CD4-positive, alpha-beta memory T cell (primary cell): ENCODE results near the gene PEPD. TPM values are rescaled to one million over a fixed set of nuclear protein-coding genes. Genes with fewer than 3 reads are reported as not detected.
A peak's percentile ranks its signal among the peaks of the same experiment; 100 is the strongest.

Experiments used
- CTCF ChIA-PET: fragments of 350-600 bp; sonication (Branson Sonifier 250); formaldehyde crosslinking; loops from one replicate; lab custom pipeline; 2021; ENCODE audit warnings: inconsistent platforms; ENCODE audit not compliant: partially characterized antibody; lab: Charles Lee
- POLR2A ChIA-PET: fragments of 350-600 bp; sonication (Branson Sonifier 250); formaldehyde crosslinking; loops from one replicate; lab custom pipeline; 2021; ENCODE audit not compliant: partially characterized antibody; lab: Charles Lee
- DNase-seq, 5 donors: peaks; one replicate each; pipeline versions ENCODE4 v3.0.0 to v3.0.0-alpha.2; 2020 to 2022; ENCODE audit warnings: mixed read lengths in 1 of 5
- H3K27ac ChIP-seq: one replicate; pipeline ENCODE4 v1.7.0; 2013; ENCODE audit warnings: low read depth, low read length
- H3K27me3 ChIP-seq: 2 replicates; pipeline ENCODE4 v1.7.0; 2013; ENCODE audit warnings: mild to moderate bottlenecking, low read length, moderate library complexity; ENCODE audit not compliant: insufficient read depth
- H3K36me3 ChIP-seq: 2 replicates; pipeline ENCODE4 v1.7.0; 2013; ENCODE audit warnings: mild to moderate bottlenecking, low read length, moderate library complexity; ENCODE audit not compliant: insufficient read depth
- H3K4me1 ChIP-seq: 2 replicates; pipeline ENCODE4 v1.7.0; 2013; ENCODE audit warnings: mild to moderate bottlenecking, low read length, moderate library complexity; ENCODE audit not compliant: insufficient read depth
- H3K4me3 ChIP-seq, 2 donors: one replicate each; pipeline ENCODE4 v1.7.0; 2013; ENCODE audit warnings: low read length in 2 of 2, mild to moderate bottlenecking in 1 of 2
- H3K9me3 ChIP-seq, 2 donors: one replicate each; pipeline ENCODE4 v1.7.0; 2013; ENCODE audit warnings: low read length in 2 of 2, control low read depth in 1 of 2; ENCODE audit not compliant: control insufficient read depth in 1 of 2
- H3K27ac Mint-ChIP-seq, 7 donors: one replicate each; pipeline ENCODE4 v1.8.0; 2020 to 2021; ENCODE audit warnings: mixed read lengths in 7 of 7, mild to moderate bottlenecking in 6 of 7, inconsistent platforms in 3 of 7, moderate library complexity in 3 of 7
- H3K27me3 Mint-ChIP-seq, 2 donors: one replicate each; pipeline ENCODE4 v1.8.0; 2020 to 2021; ENCODE audit warnings: mixed read lengths in 2 of 2
- H3K36me3 Mint-ChIP-seq, 2 donors: one replicate each; pipeline ENCODE4 v1.8.0; 2020 to 2021; ENCODE audit warnings: mixed read lengths in 2 of 2, inconsistent platforms in 1 of 2, mild to moderate bottlenecking in 1 of 2
- H3K4me1 Mint-ChIP-seq, 4 donors: one replicate each; pipeline ENCODE4 v1.8.0; 2020 to 2021; ENCODE audit warnings: mixed read lengths in 4 of 4, mild to moderate bottlenecking in 1 of 4
- H3K4me3 Mint-ChIP-seq, 8 donors: one replicate each; pipeline ENCODE4 v1.8.0; 2020 to 2021; ENCODE audit warnings: mixed read lengths in 8 of 8, mild to moderate bottlenecking in 7 of 8, moderate library complexity in 6 of 8, inconsistent platforms in 3 of 8
- H3K9me3 Mint-ChIP-seq, 8 donors: one replicate each; pipeline ENCODE4 v1.8.0; 2020 to 2021; ENCODE audit warnings: mixed read lengths in 8 of 8, mild to moderate bottlenecking in 5 of 8, inconsistent platforms in 3 of 8, moderate library complexity in 1 of 8
- intact Hi-C: fragments of 100-400 bp; cut with micrococcal nuclease; formaldehyde crosslinking; loops from one replicate; pipeline ENCODE4 v1.15.1; 2023
- polyA plus RNA-seq, 2 donors: library from polyadenylated mRNA; unstranded; fragments of 300-500 nt; fragmentation: Illumina TruSeq; gene quantifications; one replicate each; pipeline ENCODE4 v1.2.3, GENCODE V29; 2021
- total RNA-seq, 2 experiments: library from RNA; stranded (reverse); gene quantifications; one replicate each; pipeline ENCODE4 v1.2.3, GENCODE V29; 2021

Gene PEPD
- total and polyA plus RNA-seq, 4 experiments from 2014 or later: 27.6 to 213 (median 77.8) TPM

DNA sequence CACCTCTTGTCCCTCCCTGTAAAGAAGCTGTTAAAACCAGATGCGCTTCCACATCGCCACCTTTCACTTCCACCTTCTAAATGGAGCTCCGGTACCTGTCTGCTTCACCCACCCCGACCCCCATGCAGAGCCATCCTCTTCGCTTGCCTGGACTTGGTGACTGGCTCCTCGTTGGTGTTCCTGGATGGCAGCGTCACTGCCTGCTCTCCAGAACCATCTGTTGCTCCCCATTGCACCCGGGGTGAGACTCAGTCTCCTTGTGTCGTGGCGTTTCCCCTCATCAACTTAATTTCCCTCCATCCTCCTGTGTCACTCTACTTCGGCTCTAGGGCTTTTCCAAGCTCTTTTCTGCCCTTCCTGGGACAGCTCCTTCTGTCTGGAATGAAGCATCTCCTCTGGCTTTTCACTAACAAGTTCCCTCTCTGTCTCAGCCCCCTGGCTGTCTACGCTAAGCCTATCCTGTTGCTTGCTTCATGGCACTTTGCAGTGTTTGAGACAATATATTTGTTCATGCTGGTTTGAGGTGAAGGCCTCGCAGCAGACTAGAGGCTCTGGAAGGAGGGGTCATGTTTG, 137.8 kb downstream of the PEPD start:
- peaks cover 11 to 50% of the 10 kb centered on the region in 2 donors for H3K36me3 Mint-ChIP-seq
- H3K4me3 Mint-ChIP-seq: no peak overlapping the region
- POLR2A ChIA-PET: interaction anchor here (2.1 kb wide), 1 partner anchor 10 kb away, joined by 8 read pairs; the partner anchor contains the start of gene CEBPG
- H3K4me1 Mint-ChIP-seq: peaks cover 23 to 44% (median 29%) of the 10 kb centered on the region in 4 donors
- Histone ChIP-seq H3K27me3 (no peaks in the 10 kb centered on the region), H3K27ac (no peak overlapping the region), H3K4me3 (no peak overlapping the region), H3K36me3 (peaks cover 17% of the 10 kb centered on the region), H3K9me3 (no peaks in the 10 kb centered on the region), H3K4me1 (no peaks in the 10 kb centered on the region)
- H3K9me3 Mint-ChIP-seq: no peaks in the 10 kb centered on the region
- CTCF ChIA-PET: interaction anchor here (1.9 kb wide), 1 partner anchor 23 kb away, joined by 5 read pairs; no protein-coding TSS in a partner anchor
- no peak for DNase-seq
- H3K27ac Mint-ChIP-seq: peak overlapping the region in 1 of 7 donors; percentile 23
- no peaks in the 10 kb centered on the region for H3K27me3 Mint-ChIP-seq
- intact Hi-C loops: no loop called here

DNA sequence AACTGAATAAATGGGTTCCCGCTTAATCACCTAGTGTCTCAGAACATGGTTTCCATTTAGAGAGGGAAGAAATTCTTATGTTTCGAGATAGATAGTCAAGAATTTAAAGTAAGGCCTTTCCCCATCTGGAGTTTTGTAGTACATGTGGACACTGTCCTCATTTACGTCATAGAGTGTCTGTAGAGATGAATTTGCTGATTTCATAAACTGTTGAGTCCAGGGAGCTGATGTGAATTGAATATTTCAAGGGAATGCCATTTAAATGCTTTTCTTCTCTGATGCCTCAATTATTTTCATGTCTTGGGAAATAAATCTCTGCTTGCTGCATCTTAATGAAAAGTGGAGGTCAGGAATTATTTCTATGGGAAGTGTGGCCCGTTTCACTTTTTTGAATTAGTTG, 138.6 kb downstream of the PEPD start:
- no peak for DNase-seq
- H3K27me3 ChIP-seq: no peaks in the 10 kb centered on the region
- no peaks in the 10 kb centered on the region for H3K9me3 ChIP-seq
- H3K27ac ChIP-seq: no peak overlapping the region
- Mint-ChIP-seq H3K4me1 (peaks cover 27 to 52% (median 35%) of the 10 kb centered on the region in 4 donors), H3K27me3 (no peaks in the 10 kb centered on the region), H3K36me3 (peaks cover 11 to 52% of the 10 kb centered on the region in 2 donors), H3K9me3 (no peaks in the 10 kb centered on the region), H3K27ac (peak overlapping the region in 1 of 7 donors; percentile 20), H3K4me3 (no peak overlapping the region)
- CTCF ChIA-PET: no interaction called here
- no peak overlapping the region for H3K4me3 ChIP-seq
- peaks cover 1% of the 10 kb centered on the region for H3K4me1 ChIP-seq
- H3K36me3 ChIP-seq: peaks cover 17% of the 10 kb centered on the region
- intact Hi-C loops: no loop called here
- POLR2A ChIA-PET: interaction anchor here (2.1 kb wide), 1 partner anchor 9 kb away, joined by 8 read pairs; the partner anchor contains the start of gene CEBPG

DNA sequence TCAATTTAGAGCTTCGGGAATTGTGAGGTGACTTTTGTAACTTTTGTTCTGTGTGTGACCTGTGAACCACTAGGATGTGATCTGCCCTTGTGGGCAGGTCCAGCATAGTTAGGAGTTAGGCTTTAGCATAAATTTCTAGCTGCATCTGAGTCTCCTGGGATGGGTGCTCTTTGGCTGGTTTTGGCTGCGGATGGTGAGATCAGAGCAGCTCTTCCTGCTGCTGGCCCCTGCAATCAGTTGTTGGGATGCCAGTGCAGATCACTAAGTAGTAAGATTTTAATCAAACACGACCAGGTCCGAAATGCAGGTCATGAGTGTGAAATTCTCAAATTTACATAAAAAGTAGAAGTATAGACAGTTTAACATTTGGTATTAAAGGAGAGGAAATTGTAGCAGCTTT, 139.6 kb downstream of the PEPD start:
- Histone ChIP-seq H3K27ac (no peak overlapping the region), H3K27me3 (no peaks in the 10 kb centered on the region), H3K36me3 (peaks cover 17% of the 10 kb centered on the region), H3K4me3 (no peak overlapping the region), H3K4me1 (peaks cover 9% of the 10 kb centered on the region), H3K9me3 (no peaks in the 10 kb centered on the region)
- Mint-ChIP-seq H3K9me3 (no peaks in the 10 kb centered on the region), H3K4me1 (peaks cover 32 to 58% (median 43%) of the 10 kb centered on the region in 4 donors), H3K36me3 (peaks cover 11 to 48% of the 10 kb centered on the region in 2 donors), H3K4me3 (no peak overlapping the region), H3K27me3 (no peaks in the 10 kb centered on the region), H3K27ac (peak overlapping the region; percentile 8 to 80 (median 68))
- ChIA-PET POLR2A (no interaction called here), CTCF (interaction anchor here (0.9 to 1.0 kb wide), 2 partner anchors 33 to 145 kb away, joined by 3 to 4 read pairs; no protein-coding TSS in a partner anchor)
- DNase-seq: no peak
- intact Hi-C loops: no loop called here

DNA sequence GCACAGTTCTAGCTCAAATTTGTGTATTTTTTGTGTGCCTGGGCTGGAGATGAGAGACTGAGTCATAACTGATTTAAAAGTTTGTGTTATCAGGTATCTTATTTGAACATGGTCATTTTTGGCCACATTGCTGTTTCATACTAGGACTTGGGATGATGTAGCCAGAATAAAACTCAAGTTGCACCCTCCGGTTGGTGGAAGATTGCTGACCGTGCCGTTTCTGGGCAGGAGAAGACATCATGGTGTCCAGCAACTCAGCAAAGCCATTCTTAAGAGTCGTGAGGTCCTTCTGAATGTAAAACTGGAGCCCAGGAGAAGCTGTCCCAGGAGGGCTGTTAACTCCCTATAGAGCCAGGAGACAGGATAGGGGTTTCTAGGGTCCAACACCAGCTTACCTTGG, 140.5 kb downstream of the PEPD start:
- H3K4me1 ChIP-seq: peaks cover 18% of the 10 kb centered on the region
- Mint-ChIP-seq H3K4me3 (no peak overlapping the region), H3K9me3 (no peaks in the 10 kb centered on the region), H3K36me3 (peaks cover 11 to 44% of the 10 kb centered on the region in 2 donors), H3K27ac (peak overlapping the region in 2 of 7 donors; percentile 17 to 63), H3K27me3 (no peaks in the 10 kb centered on the region), H3K4me1 (peaks cover 38 to 63% (median 51%) of the 10 kb centered on the region in 4 donors)
- H3K4me3 ChIP-seq: no peak overlapping the region
- POLR2A ChIA-PET: no interaction called here
- intact Hi-C loops: no loop called here
- no peaks in the 10 kb centered on the region for H3K9me3 ChIP-seq
- no peak overlapping the region for H3K27ac ChIP-seq
- no peaks in the 10 kb centered on the region for H3K27me3 ChIP-seq
- H3K36me3 ChIP-seq: peaks cover 9% of the 10 kb centered on the region
- CTCF ChIA-PET: interaction anchor here (0.9 to 1.0 kb wide), 2 partner anchors 34 to 144 kb away, joined by 3 to 4 read pairs; no protein-coding TSS in a partner anchor
- DNase-seq: no peak

DNA sequence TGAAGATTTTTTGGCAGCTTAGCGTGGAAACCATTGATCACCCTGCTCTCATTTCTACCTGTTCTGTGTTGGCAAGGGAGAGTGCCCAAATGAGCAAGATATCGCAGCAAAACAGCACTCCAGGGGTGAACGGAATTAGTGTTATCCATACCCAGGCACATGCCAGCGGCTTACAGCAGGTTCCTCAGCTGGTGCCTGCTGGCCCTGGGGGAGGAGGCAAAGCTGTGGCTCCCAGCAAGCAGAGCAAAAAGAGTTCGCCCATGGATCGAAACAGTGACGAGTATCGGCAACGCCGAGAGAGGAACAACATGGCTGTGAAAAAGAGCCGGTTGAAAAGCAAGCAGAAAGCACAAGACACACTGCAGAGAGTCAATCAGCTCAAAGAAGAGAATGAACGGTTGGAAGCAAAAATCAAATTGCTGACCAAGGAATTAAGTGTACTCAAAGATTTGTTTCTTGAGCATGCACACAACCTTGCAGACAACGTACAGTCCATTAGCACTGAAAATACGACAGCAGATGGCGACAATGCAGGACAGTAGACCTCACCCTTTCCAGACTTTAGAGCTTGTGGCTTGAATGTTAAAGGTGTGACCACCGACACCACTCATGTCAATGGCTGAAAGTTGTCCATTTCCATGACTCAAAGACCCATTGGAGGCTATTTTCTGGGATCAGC, 142.3 kb downstream of the PEPD start:
- intact Hi-C loops: no loop called here

DNA sequence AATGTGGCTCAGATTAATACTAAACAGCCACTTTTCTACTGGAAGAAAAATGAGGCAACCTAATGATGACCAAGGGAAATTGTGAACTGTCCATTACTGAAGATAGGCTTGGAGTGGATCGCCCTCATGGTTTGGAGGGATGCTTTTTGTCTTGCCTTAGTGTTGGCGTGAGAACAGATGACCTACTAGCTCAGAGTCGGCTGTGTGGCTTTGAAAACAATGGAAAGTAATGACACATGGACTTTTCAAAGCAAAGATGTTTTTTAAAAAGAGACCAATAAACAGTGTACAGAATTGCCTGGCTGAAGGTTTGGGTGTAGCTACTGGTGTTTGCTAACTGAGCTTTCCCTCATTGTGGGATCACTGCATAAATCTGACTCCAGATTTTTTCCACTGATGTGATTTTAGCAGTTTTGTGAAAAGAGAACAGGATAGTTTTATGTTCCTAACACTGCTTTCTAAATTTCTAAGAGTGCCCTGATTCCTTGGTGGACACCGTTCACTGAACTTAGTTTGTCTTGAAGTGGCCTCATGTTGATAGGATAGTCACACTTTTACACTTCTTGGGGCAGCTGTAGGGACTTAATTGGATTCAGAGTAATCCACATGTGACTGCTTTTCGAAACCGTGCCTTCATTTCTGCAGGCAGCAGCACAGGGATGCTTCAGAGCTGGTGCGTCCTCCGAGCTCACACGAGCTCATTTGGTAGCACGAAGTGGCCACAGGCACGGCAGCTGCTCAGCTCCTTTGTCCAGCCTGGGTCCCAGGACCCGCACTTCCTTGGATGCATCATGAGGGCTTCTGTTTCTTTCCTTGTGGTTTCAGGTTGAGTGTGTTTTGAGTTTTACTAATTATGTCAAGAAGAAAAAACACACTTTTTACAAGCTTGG, 143.8 kb downstream of the PEPD start:
- no peak overlapping the region for H3K4me3 Mint-ChIP-seq
- DNase-seq: no peak

More for the DNA sequence above, 142.3 kb downstream of the PEPD start:
- H3K27ac Mint-ChIP-seq: peak overlapping the region in 3 of 7 donors; percentile 29 to 43 (median 34)
- ChIA-PET CTCF (interaction anchor here (1.3 kb wide), 1 partner anchor 25 kb away, joined by 3 read pairs; no protein-coding TSS in a partner anchor), POLR2A (interaction anchor here (2.1 kb wide), 1 partner anchor 203 kb away, joined by 5 read pairs; no protein-coding TSS in a partner anchor)
- peaks cover 11 to 37% of the 10 kb centered on the region in 2 donors for H3K36me3 Mint-ChIP-seq
- H3K27me3 ChIP-seq: no peaks in the 10 kb centered on the region
- H3K9me3 Mint-ChIP-seq: no peaks in the 10 kb centered on the region
- no peak for DNase-seq
- peaks cover 55 to 82% (median 69%) of the 10 kb centered on the region in 4 donors for H3K4me1 Mint-ChIP-seq
- H3K27me3 Mint-ChIP-seq: no peaks in the 10 kb centered on the region
- peaks cover 36% of the 10 kb centered on the region for H3K4me1 ChIP-seq
- no peak overlapping the region for H3K4me3 Mint-ChIP-seq
- H3K27ac ChIP-seq: no peak overlapping the region
- H3K4me3 ChIP-seq: no peak overlapping the region
- H3K36me3 ChIP-seq: peaks cover 9% of the 10 kb centered on the region
- no peaks in the 10 kb centered on the region for H3K9me3 ChIP-seq

More for the DNA sequence above, 143.8 kb downstream of the PEPD start:
- no peak overlapping the region for H3K27ac ChIP-seq
- H3K27me3 Mint-ChIP-seq: no peaks in the 10 kb centered on the region
- no peaks in the 10 kb centered on the region for H3K9me3 ChIP-seq
- H3K36me3 Mint-ChIP-seq: peaks cover 11 to 33% of the 10 kb centered on the region in 2 donors
- ChIA-PET POLR2A (interaction anchor here (1.1 to 2.1 kb wide), 2 partner anchors 8 to 201 kb away, joined by 4 to 5 read pairs; no protein-coding TSS in a partner anchor), CTCF (interaction anchor here (1.1 kb wide), 2 partner anchors 38 to 75 kb away, joined by 3 to 4 read pairs; partner anchors contain the start of gene CEBPA)
- H3K9me3 Mint-ChIP-seq: no peaks in the 10 kb centered on the region
- H3K27me3 ChIP-seq: no peaks in the 10 kb centered on the region
- H3K4me1 Mint-ChIP-seq: peaks cover 54 to 80% (median 67%) of the 10 kb centered on the region in 4 donors
- intact Hi-C loops: no loop called here
- H3K4me1 ChIP-seq: peaks cover 37% of the 10 kb centered on the region
- peak overlapping the region in 3 of 7 donors; percentile 21 to 76 (median 50) for H3K27ac Mint-ChIP-seq
- no peak overlapping the region for H3K4me3 ChIP-seq
- H3K36me3 ChIP-seq: peaks cover 9% of the 10 kb centered on the region
